OCI-LY3 (cell line): ENCODE results near the gene SARS1.

ENCODE experiments used
- CTCF ChIP-seq: fragments of 200-600, 300-600 bp; sonication (generic); IDR thresholded peaks from 2 replicates; pipeline ENCODE4 v1.5.1; 2014; ENCODE audit warnings: antibody characterized with exemption, low read length, low read depth
- EZH2phosphoT487 ChIP-seq: fragments of 200-600 bp; shearing (Covaris generic); IDR thresholded peaks from 2 replicates; pipeline ENCODE4 v1.6.1; 2018; ENCODE audit warnings: antibody characterized with exemption, mixed run types, low read depth

- no peak for TF ChIP-seq CTCF
- TF ChIP-seq EZH2phosphoT487, result no peak
Measured at GRCh38 chr1:109274533-109275476, 61.1 kb downstream of the SARS1 start.
